NB4 (cell line): ENCODE measurements around the gene EWSR1.

ENCODE experiments used
- MYC ChIP-seq: IDR thresholded peaks from 2 replicates; pipeline ENCODE4 v1.6.1; 2011; ENCODE audit warnings: low read depth, low read length
- POLR2A ChIP-seq: IDR thresholded peaks from 2 replicates; pipeline ENCODE4 v1.6.1; 2011; ENCODE audit warnings: mild to moderate bottlenecking; ENCODE audit not compliant: insufficient read length; ENCODE audit errors: extremely low read depth
- TF ChIP-seq, protein P1 (sequence below): IDR thresholded peaks from one replicate; pipeline ENCODE4 v1.5.1; 2012; ENCODE audit warnings: low read depth, low read length

DNA sequence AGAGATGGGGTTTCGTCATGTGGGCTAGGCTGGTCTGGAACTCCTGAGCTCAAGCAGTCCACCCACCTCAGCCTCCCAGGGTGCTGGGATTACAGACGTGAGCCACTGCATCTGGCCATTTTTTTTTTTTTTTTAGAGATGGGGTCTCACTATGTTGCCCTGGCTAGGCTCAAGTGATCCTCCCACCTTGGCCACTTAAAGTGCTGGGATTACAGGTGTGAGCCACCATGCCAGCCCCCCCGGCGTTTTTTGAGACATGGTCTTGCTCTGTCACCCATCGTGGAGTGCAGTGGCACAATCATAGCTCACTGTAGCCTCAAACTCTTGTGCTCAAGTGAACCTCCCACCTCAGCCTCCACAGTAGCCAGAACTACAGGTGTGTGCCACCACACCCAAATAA, 16.8 kb upstream of the EWSR1 start:
- TF ChIP-seq, protein P1, sequence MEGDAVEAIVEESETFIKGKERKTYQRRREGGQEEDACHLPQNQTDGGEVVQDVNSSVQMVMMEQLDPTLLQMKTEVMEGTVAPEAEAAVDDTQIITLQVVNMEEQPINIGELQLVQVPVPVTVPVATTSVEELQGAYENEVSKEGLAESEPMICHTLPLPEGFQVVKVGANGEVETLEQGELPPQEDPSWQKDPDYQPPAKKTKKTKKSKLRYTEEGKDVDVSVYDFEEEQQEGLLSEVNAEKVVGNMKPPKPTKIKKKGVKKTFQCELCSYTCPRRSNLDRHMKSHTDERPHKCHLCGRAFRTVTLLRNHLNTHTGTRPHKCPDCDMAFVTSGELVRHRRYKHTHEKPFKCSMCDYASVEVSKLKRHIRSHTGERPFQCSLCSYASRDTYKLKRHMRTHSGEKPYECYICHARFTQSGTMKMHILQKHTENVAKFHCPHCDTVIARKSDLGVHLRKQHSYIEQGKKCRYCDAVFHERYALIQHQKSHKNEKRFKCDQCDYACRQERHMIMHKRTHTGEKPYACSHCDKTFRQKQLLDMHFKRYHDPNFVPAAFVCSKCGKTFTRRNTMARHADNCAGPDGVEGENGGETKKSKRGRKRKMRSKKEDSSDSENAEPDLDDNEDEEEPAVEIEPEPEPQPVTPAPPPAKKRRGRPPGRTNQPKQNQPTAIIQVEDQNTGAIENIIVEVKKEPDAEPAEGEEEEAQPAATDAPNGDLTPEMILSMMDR = no peak
- TF ChIP-seq POLR2A (no peak), MYC (no peak)
